Astrocyte (in vitro differentiated cells and primary cell): ENCODE data around the gene TET1. TPM values are rescaled to one million over a fixed set of nuclear protein-coding genes. Genes with fewer than 3 reads are reported as not detected.
"Not testable (repeated sequence)": the region's sequence is repeated elsewhere in the genome, so short reads cannot be mapped to it uniquely, and the experiment has no call there.

Experiments used
- DNase-seq: peaks from one replicate; pipeline ENCODE4 v3.0.0-alpha.2; 2010; ENCODE audit warnings: low read depth
- FAIRE-seq: peaks from 2 replicates; lab custom pipeline; 2011; peaks lifted over from hg19 to GRCh38; lab: Jason Lieb, UNC
- H2AFZ ChIP-seq: 2 replicates; pipeline ENCODE4 v1.6.0; 2012; ENCODE audit warnings: low read depth, low read length, inconsistent platforms
- H3K27ac ChIP-seq: 2 replicates; pipeline ENCODE4 v1.5.1; 2011; ENCODE audit warnings: low read depth, low read length, inconsistent platforms
- H3K27me3 ChIP-seq: 2 replicates; pipeline ENCODE4 v1.6.0; 2011; ENCODE audit warnings: low read length, inconsistent platforms; ENCODE audit not compliant: insufficient read depth
- H3K36me3 ChIP-seq: 2 replicates; pipeline ENCODE4 v1.5.1; 2011; ENCODE audit warnings: low read length, inconsistent platforms; ENCODE audit not compliant: insufficient read depth
- H3K4me1 ChIP-seq: 2 replicates; pipeline ENCODE4 v1.5.1; 2011; ENCODE audit warnings: low read length, inconsistent platforms; ENCODE audit not compliant: insufficient read depth
- H3K4me2 ChIP-seq: 2 replicates; pipeline ENCODE4 v1.6.0; 2012; ENCODE audit warnings: low read length, inconsistent platforms
- H3K4me3 ChIP-seq: 2 replicates; pipeline ENCODE4 v1.5.1; 2011; ENCODE audit warnings: low read depth, mild to moderate bottlenecking, low read length, inconsistent platforms; ENCODE audit not compliant: insufficient read depth
- H3K79me2 ChIP-seq: 2 replicates; pipeline ENCODE4 v1.6.0; 2012; ENCODE audit warnings: mild to moderate bottlenecking, low read length, inconsistent platforms; ENCODE audit not compliant: insufficient read depth
- H3K9ac ChIP-seq: 2 replicates; pipeline ENCODE4 v1.6.0; 2012; ENCODE audit warnings: mild to moderate bottlenecking, low read length, inconsistent platforms
- H3K9me3 ChIP-seq: 2 replicates; pipeline ENCODE4 v1.5.1; 2012; ENCODE audit warnings: low read depth, mild to moderate bottlenecking, low read length, inconsistent platforms; ENCODE audit not compliant: insufficient read depth
- H4K20me1 ChIP-seq: 2 replicates; pipeline ENCODE4 v1.6.0; 2012; ENCODE audit warnings: low read length, inconsistent platforms; ENCODE audit not compliant: insufficient read depth
- H3K27ac Mint-ChIP-seq: one replicate; pipeline ENCODE4 v1.8.0; 2021; ENCODE audit warnings: mild to moderate bottlenecking, mixed read lengths; ENCODE audit not compliant: unreplicated experiment
- H3K27me3 Mint-ChIP-seq: one replicate; pipeline ENCODE4 v1.8.0; 2021; ENCODE audit warnings: low read depth, mixed read lengths; ENCODE audit not compliant: unreplicated experiment
- H3K36me3 Mint-ChIP-seq: one replicate; pipeline ENCODE4 v1.8.0; 2021; ENCODE audit warnings: low read depth, mixed read lengths; ENCODE audit not compliant: unreplicated experiment
- H3K4me1 Mint-ChIP-seq: one replicate; pipeline ENCODE4 v1.8.0; 2021; ENCODE audit warnings: low read depth, mixed read lengths; ENCODE audit not compliant: unreplicated experiment
- H3K4me3 Mint-ChIP-seq: one replicate; pipeline ENCODE4 v1.8.0; 2021; ENCODE audit warnings: mild to moderate bottlenecking, moderate library complexity, mixed read lengths; ENCODE audit not compliant: unreplicated experiment
- H3K9me3 Mint-ChIP-seq: one replicate; pipeline ENCODE4 v1.8.0; 2021; ENCODE audit warnings: mild to moderate bottlenecking, mixed read lengths; ENCODE audit not compliant: unreplicated experiment
- EZH2 ChIP-seq: IDR thresholded peaks from 2 replicates; pipeline ENCODE4 v1.6.1; 2012; ENCODE audit warnings: mild to moderate bottlenecking, low read length, inconsistent platforms; ENCODE audit not compliant: insufficient read depth
- total RNA-seq: library from RNA; stranded (reverse); gene quantifications from 2 replicates; pipeline ENCODE4 v1.2.1, GENCODE V29; 2021
- TF ChIP-seq, protein P1 (sequence below): IDR thresholded peaks from 2 replicates; pipeline ENCODE4 v1.5.1; 2011; ENCODE audit warnings: low read depth, mild to moderate bottlenecking, inconsistent platforms, low read length, moderate library complexity; ENCODE audit not compliant: insufficient read depth

The TET1 gene
- total RNA-seq, 1 donor from 2014 or later: 7.1 TPM

GRCh38 chr10:68713065-68713464 is 152.9 kb downstream of the TET1 start:
- not testable (repeated sequence) for H3K4me3 Mint-ChIP-seq, H3K4me1 Mint-ChIP-seq, H3K9me3 ChIP-seq, H3K9me3 Mint-ChIP-seq, DNase-seq, H3K4me2 ChIP-seq, H3K79me2 ChIP-seq, FAIRE-seq, H3K27me3 ChIP-seq, H2AFZ ChIP-seq, H3K27me3 Mint-ChIP-seq, H3K9ac ChIP-seq, H3K36me3 Mint-ChIP-seq, H3K27ac ChIP-seq, H3K4me3 ChIP-seq, H3K27ac Mint-ChIP-seq, H3K4me1 ChIP-seq, H4K20me1 ChIP-seq, H3K36me3 ChIP-seq

DNA sequence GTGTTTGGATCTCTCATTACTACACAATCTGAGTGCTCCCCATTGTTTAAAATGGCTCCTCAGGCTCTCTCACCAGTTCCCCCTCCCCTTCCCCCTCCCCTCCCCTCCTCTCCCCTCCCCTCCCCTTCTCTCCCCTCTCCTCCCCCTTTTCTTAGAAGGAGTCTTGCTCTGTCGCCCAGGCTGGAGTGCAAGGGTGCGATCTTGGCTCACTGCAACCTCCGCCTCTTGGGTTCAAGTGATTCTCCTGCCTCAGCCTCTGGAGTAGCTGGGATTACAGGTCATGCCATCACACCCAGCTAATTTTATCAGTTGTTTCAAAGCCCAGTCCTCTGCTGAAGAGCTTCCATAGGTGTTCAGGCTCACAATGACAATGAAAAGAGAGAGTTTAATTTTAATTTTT is 157.3 kb downstream of the TET1 start:
- H3K9ac ChIP-seq: no peak overlapping the region
- no peak for TF ChIP-seq EZH2
- TF ChIP-seq, protein P1, sequence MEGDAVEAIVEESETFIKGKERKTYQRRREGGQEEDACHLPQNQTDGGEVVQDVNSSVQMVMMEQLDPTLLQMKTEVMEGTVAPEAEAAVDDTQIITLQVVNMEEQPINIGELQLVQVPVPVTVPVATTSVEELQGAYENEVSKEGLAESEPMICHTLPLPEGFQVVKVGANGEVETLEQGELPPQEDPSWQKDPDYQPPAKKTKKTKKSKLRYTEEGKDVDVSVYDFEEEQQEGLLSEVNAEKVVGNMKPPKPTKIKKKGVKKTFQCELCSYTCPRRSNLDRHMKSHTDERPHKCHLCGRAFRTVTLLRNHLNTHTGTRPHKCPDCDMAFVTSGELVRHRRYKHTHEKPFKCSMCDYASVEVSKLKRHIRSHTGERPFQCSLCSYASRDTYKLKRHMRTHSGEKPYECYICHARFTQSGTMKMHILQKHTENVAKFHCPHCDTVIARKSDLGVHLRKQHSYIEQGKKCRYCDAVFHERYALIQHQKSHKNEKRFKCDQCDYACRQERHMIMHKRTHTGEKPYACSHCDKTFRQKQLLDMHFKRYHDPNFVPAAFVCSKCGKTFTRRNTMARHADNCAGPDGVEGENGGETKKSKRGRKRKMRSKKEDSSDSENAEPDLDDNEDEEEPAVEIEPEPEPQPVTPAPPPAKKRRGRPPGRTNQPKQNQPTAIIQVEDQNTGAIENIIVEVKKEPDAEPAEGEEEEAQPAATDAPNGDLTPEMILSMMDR: no peak
- H3K27me3 ChIP-seq: no peaks in the 10 kb centered on the region
- H4K20me1 ChIP-seq: no peaks in the 10 kb centered on the region
- no peak overlapping the region for H3K4me3 Mint-ChIP-seq
- DNase-seq: no peak
- H3K4me1 ChIP-seq: no peaks in the 10 kb centered on the region
- no peak for FAIRE-seq
- H3K9me3 ChIP-seq: no peaks in the 10 kb centered on the region
- H3K36me3 Mint-ChIP-seq: peaks cover 2% of the 10 kb centered on the region
- H3K27ac ChIP-seq: no peak overlapping the region
- H3K9me3 Mint-ChIP-seq: no peaks in the 10 kb centered on the region
- H3K4me2 ChIP-seq: no peak overlapping the region
- peaks cover 15% of the 10 kb centered on the region for H3K79me2 ChIP-seq
- no peaks in the 10 kb centered on the region for H3K27me3 Mint-ChIP-seq
- H2AFZ ChIP-seq: no peak overlapping the region
- H3K4me1 Mint-ChIP-seq: peaks cover 2% of the 10 kb centered on the region
- no peaks in the 10 kb centered on the region for H3K36me3 ChIP-seq
- H3K27ac Mint-ChIP-seq: no peak overlapping the region
- H3K4me3 ChIP-seq: no peak overlapping the region

GRCh38 chr10:68720793-68721672 is 160.9 kb downstream of the TET1 start, which contains the start of gene CCAR1:
TSS of gene CCAR1 (plus strand) at chr10:68721239. CDS start at chr10:68722505, 1,266 bp downstream.
- H3K4me1 Mint-ChIP-seq: peaks cover 3% of the 10 kb centered on the region
- peak within 1 kb of the TSS; percentile 96 for H3K4me3 Mint-ChIP-seq

More at GRCh38 chr10:68720793-68721672, 160.9 kb downstream of the TET1 start, which contains the start of gene CCAR1:
- no peak for TF ChIP-seq EZH2
- TF ChIP-seq, protein P1: no peak
- H3K9me3 ChIP-seq: no peaks in the 10 kb centered on the region
- peaks cover 3% of the 10 kb centered on the region for H4K20me1 ChIP-seq
- no peaks in the 10 kb centered on the region for H3K27me3 ChIP-seq
- H3K4me2 ChIP-seq: peak within 1 kb of the TSS; percentile 92
- no peaks in the 10 kb centered on the region for H3K4me1 ChIP-seq
- Mint-ChIP-seq H3K36me3 (peaks cover 5% of the 10 kb centered on the region), H3K9me3 (no peaks in the 10 kb centered on the region), H3K27me3 (no peaks in the 10 kb centered on the region), H3K27ac (peak within 1 kb of the TSS; percentile 96)
- FAIRE-seq (peak; percentile 54), DNase-seq (peak; percentile 97)
- peak within 1 kb of the TSS; percentile 84 for H3K4me3 ChIP-seq
- H3K9ac ChIP-seq: peak within 1 kb of the TSS; percentile 97
- peak within 1 kb of the TSS; percentile 78 for H2AFZ ChIP-seq
- peaks cover 5% of the 10 kb centered on the region for H3K36me3 ChIP-seq
- H3K79me2 ChIP-seq: peaks cover 48% of the 10 kb centered on the region
- peak within 1 kb of the TSS; percentile 84 for H3K27ac ChIP-seq
